Measurements from ENCODE around the gene CD99.
"Not testable (repeated sequence)": the region's sequence is repeated elsewhere in the genome, so short reads cannot be mapped to it uniquely, and the experiment has no call there.

CD99 gene

GRCh38 chrX:2700405-2701320, 9.6 kb downstream of the CD99 start:
- DNase-seq: no peak

- DNase-seq: no peak
Measured at GRCh38 chrX:2701600-2701999, 10.5 kb downstream of the CD99 start.

GRCh38 chrX:2703991-2704369, 12.9 kb downstream of the CD99 start:
- no peak for DNase-seq

- no peak for DNase-seq
Measured at GRCh38 chrX:2705046-2705832, 14.1 kb downstream of the CD99 start.

GRCh38 chrX:2707334-2707760, 16.3 kb downstream of the CD99 start:
- no peak for DNase-seq

GRCh38 chrX:2708021-2708420, 16.9 kb downstream of the CD99 start:
- DNase-seq: no peak

GRCh38 chrX:2708592-2709188, 17.6 kb downstream of the CD99 start:
- no peak for DNase-seq

GRCh38 chrX:2709556-2709955, 18.5 kb downstream of the CD99 start:
- DNase-seq: no peak

GRCh38 chrX:2710041-2710840, 19.1 kb downstream of the CD99 start:
- no peak for DNase-seq

GRCh38 chrX:2711441-2711840, 20.3 kb downstream of the CD99 start:
- no peak for DNase-seq

- DNase-seq: no peak
Measured at GRCh38 chrX:2712428-2712827, 21.3 kb downstream of the CD99 start.

- DNase-seq: no peak
Measured at GRCh38 chrX:2712890-2713840, 22.1 kb downstream of the CD99 start.

- DNase-seq: no peak
Measured at GRCh38 chrX:2714551-2714950, 23.5 kb downstream of the CD99 start.

- DNase-seq: no peak
Measured at GRCh38 chrX:2715066-2715600, 24.0 kb downstream of the CD99 start.

- DNase-seq: no peak
Measured at GRCh38 chrX:2717312-2717711, 26.2 kb downstream of the CD99 start.

- DNase-seq: no peak
Measured at GRCh38 chrX:2718821-2719220, 27.7 kb downstream of the CD99 start.

GRCh38 chrX:2719774-2720447, 28.8 kb downstream of the CD99 start:
- DNase-seq: no peak

- DNase-seq: no peak
Measured at GRCh38 chrX:2723286-2723879, 32.3 kb downstream of the CD99 start.

- not testable (repeated sequence) for DNase-seq
Measured at GRCh38 chrX:2727264-2727663, 36.2 kb downstream of the CD99 start.

- DNase-seq: no peak
Measured at GRCh38 chrX:2732076-2732475, 41.0 kb downstream of the CD99 start.

Measured in NCI-H1048 (cell line).